Measurements from ENCODE around the gene TTLL9. TPM values are rescaled to one million over a fixed set of nuclear protein-coding genes. Genes with fewer than 3 reads are reported as not detected.

TTLL9 gene
- total RNA-seq, 1 donor from 2014 or later = 0.37 TPM

DNA sequence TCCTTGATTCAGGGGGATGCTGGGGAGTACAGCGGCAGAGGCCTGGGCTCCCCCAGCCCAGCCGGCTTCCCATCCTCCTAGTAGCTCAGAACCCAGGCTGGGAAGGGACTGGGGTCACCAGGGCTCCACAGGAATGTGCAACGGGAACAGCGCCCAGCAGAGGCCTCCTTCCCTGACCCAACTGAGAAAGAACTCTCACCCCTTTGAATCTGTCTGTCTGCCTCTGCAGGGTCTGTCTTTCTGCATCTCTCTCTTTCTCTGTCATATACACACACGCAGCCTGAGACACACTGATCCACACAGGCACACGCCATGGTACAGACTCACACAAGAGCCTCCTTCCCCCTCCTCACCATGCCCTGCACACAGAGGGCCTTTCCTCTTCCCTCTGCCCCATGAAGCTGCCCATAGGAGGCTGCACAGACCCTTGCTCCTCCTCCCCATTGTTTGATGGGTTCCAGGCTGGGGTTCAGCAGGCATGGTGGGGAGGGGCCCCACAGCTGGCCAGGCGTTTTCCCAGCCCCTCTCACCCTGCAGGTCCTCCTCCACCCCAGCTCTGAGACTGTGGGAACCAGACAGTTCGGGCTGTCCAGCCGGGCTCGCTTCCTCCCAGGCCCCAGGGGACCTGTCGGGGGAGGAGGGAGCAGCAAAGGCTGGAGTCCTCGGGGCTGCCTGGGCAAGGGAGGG, 27.8 kb upstream of the TTLL9 start:
- Mint-ChIP-seq H3K4me1 (ENCODE audit: low read depth) (peaks cover 38% of the 10 kb centered on the region), H3K9me3 (ENCODE audit: low read depth) (no peaks in the 10 kb centered on the region), H3K27me3 (ENCODE audit: low read depth) (no peaks in the 10 kb centered on the region), H3K4me3 (ENCODE audit: unreplicated experiment) (no peak overlapping the region), H3K27ac (ENCODE audit: unreplicated experiment) (no peak overlapping the region), H3K36me3 (ENCODE audit: low read depth) (peaks cover 2% of the 10 kb centered on the region)
- TF ChIP-seq, protein P1, sequence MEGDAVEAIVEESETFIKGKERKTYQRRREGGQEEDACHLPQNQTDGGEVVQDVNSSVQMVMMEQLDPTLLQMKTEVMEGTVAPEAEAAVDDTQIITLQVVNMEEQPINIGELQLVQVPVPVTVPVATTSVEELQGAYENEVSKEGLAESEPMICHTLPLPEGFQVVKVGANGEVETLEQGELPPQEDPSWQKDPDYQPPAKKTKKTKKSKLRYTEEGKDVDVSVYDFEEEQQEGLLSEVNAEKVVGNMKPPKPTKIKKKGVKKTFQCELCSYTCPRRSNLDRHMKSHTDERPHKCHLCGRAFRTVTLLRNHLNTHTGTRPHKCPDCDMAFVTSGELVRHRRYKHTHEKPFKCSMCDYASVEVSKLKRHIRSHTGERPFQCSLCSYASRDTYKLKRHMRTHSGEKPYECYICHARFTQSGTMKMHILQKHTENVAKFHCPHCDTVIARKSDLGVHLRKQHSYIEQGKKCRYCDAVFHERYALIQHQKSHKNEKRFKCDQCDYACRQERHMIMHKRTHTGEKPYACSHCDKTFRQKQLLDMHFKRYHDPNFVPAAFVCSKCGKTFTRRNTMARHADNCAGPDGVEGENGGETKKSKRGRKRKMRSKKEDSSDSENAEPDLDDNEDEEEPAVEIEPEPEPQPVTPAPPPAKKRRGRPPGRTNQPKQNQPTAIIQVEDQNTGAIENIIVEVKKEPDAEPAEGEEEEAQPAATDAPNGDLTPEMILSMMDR (IDR thresholded peaks at IDR 0.05) = no peak
- DNase-seq (ENCODE audit: low spot score) = no peak

DNA sequence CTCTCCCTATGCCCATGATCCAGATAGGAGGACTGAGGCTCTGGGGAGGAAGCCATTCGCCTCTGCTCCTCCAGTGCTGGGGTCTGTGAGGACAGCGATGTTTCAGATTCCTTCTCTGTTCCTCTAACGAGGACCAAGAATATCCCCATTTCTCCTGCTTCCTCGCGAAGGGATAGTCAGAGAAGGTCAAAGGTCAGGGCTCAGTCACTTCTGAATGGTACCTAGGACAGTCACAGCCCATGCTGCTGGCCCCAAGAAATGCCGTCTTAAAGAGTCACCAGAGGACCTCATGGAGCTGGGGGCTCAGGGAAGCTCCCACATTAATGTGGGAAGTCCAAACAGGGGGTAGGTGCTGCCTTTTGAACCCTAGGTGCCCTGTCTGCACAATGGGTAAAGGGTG, 27.1 kb upstream of the TTLL9 start:
- H3K4me3 Mint-ChIP-seq (ENCODE audit: unreplicated experiment) = no peak overlapping the region
- no peaks in the 10 kb centered on the region for H3K27me3 Mint-ChIP-seq (ENCODE audit: low read depth)
- no peak overlapping the region for H3K27ac Mint-ChIP-seq (ENCODE audit: unreplicated experiment)
- TF ChIP-seq, protein P1 (IDR thresholded peaks at IDR 0.05) = no peak
- no peak for DNase-seq (ENCODE audit: low spot score)
- peaks cover 2% of the 10 kb centered on the region for H3K36me3 Mint-ChIP-seq (ENCODE audit: low read depth)
- no peaks in the 10 kb centered on the region for H3K9me3 Mint-ChIP-seq (ENCODE audit: low read depth)
- H3K4me1 Mint-ChIP-seq (ENCODE audit: low read depth) = peaks cover 38% of the 10 kb centered on the region

- Mint-ChIP-seq H3K9me3 (ENCODE audit: low read depth) (no peaks in the 10 kb centered on the region), H3K4me3 (ENCODE audit: unreplicated experiment) (no peak overlapping the region), H3K36me3 (ENCODE audit: low read depth) (peaks cover 2% of the 10 kb centered on the region), H3K4me1 (ENCODE audit: low read depth) (peaks cover 38% of the 10 kb centered on the region), H3K27ac (ENCODE audit: unreplicated experiment) (no peak overlapping the region), H3K27me3 (ENCODE audit: low read depth) (peaks cover 1% of the 10 kb centered on the region)
- no peak for DNase-seq (ENCODE audit: low spot score)
- TF ChIP-seq, protein P1 (IDR thresholded peaks at IDR 0.05) = no peak
Observed at GRCh38 chr20:31843881-31844280, 26.6 kb upstream of the TTLL9 start.

DNA sequence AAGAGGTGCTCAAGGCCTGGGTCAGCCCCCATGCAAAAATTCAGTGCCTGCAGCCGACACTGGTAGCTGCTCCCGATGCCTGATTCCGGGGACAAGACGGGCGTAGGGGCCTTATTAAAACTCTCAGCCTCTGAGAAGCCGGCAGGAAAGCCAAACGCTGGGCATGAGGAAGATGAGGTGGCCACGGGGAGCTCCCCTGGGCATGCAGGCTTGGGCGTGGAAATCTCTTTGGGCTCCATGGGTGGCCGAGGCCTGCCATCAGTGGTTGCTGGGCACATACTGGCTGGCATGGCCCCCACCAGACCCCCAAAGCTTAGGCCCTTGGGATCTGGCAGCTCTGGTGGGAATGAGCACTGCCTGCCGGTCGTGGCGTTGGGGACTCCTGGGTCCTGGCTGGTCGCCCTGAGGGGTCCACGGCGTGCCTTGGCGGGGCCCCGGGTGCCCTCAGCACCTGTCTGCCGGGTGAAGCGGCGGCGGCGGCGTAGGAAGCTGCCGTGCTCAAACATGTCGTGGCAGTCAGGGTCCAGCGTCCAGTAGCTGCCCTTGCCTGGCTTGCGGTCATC, 25.6 kb upstream of the TTLL9 start:
- no peak overlapping the region for H3K4me3 Mint-ChIP-seq (ENCODE audit: unreplicated experiment)
- TF ChIP-seq, protein P1 (IDR thresholded peaks at IDR 0.05) = no peak
- no peaks in the 10 kb centered on the region for H3K9me3 Mint-ChIP-seq (ENCODE audit: low read depth)
- peaks cover 5% of the 10 kb centered on the region for H3K27me3 Mint-ChIP-seq (ENCODE audit: low read depth)
- no peak overlapping the region for H3K27ac Mint-ChIP-seq (ENCODE audit: unreplicated experiment)
- peaks cover 2% of the 10 kb centered on the region for H3K36me3 Mint-ChIP-seq (ENCODE audit: low read depth)
- H3K4me1 Mint-ChIP-seq (ENCODE audit: low read depth) = peaks cover 38% of the 10 kb centered on the region
- DNase-seq (ENCODE audit: low spot score) = no peak

DNA sequence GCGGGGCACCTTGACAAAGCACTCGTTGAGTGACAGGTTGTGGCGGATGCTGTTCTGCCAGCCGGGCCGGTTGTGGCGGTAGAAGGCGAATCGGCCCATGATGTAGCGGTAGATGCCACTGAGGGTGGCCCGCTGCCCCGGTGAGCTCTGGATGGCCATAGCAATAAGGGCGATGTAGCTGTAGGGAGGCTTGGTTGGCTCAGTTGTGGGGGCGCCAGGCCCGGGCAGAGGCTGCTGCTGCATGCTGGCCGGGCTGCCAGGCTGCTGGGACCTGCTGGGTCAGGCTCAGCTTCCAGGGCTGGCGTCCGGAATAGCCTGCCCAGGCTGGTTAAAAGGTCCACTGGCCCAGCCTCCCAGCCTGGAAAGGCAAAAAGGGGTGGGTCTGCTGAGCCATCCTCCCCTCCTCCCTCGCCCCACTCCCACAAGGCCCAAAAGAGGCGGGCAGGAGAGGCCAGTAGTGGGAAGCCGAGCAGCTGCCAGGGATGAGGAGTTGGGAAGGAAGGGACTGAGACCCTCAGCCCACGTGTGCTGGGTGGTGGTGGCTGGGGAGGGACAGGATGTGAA, 25.1 kb upstream of the TTLL9 start, which contains the start of gene FOXS1:
Gene FOXS1, minus strand, starts transcription at position 305 of the 564 bp plus-strand sequence. Its CDS starts 62 bp downstream, at position 243.
- H3K4me3 Mint-ChIP-seq (ENCODE audit: unreplicated experiment) = peak within 1 kb of the TSS; percentile 23

More for the DNA sequence above, 25.1 kb upstream of the TTLL9 start, which contains the start of gene FOXS1:
- no peak for DNase-seq (ENCODE audit: low spot score)
- Mint-ChIP-seq H3K9me3 (ENCODE audit: low read depth) (no peaks in the 10 kb centered on the region), H3K27ac (ENCODE audit: unreplicated experiment) (no peak within 1 kb of the TSS), H3K4me1 (ENCODE audit: low read depth) (peaks cover 37% of the 10 kb centered on the region), H3K27me3 (ENCODE audit: low read depth) (peaks cover 5% of the 10 kb centered on the region), H3K36me3 (ENCODE audit: low read depth) (peaks cover 2% of the 10 kb centered on the region)
- TF ChIP-seq, protein P1 (IDR thresholded peaks at IDR 0.05) = no peak

Data from chondrocyte (in vitro differentiated cells).